ENCODE data around the gene TRIO. TPM values are rescaled to one million over a fixed set of nuclear protein-coding genes. Genes with fewer than 3 reads are reported as not detected.

Gene TRIO
- total and polyA plus RNA-seq, 2 donors (not counting 3 experiments of a cell fraction or from before 2014, with no cell fraction given): 82.9 to 248 TPM

- peaks cover 2 to 4% of the 10 kb centered on the region in 2 experiments for H3K27me3 ChIP-seq (ENCODE audit: control insufficient read depth in 2 of 2, insufficient read depth in 2 of 2, low read length in 2 of 2)
- ChIA-PET POLR2A (interaction anchor here (1.0 to 1.7 kb wide), 2 partner anchors 10 to 46 kb away, joined by 3 to 4 read pairs; no protein-coding TSS in a partner anchor), CTCF (interaction anchor here (0.7 to 3.0 kb wide), 10 partner anchors 10 to 157 kb away, joined by 3 to 38 read pairs (median 6); no protein-coding TSS in a partner anchor)
- dilution Hi-C loops (cut with MboI; ENCODE audit: extremely low pct_ligation_motif_present, low sequenced_read_pairs): loop anchor here (25.0 kb wide), 1 partner anchor 118 kb away; no protein-coding TSS in a partner anchor
- peak; percentile 5 for TF ChIP-seq POLR2A (IDR thresholded peaks at IDR 0.05; ENCODE audit: low read depth, low read length)
- no peak for TF ChIP-seq MAX (IDR thresholded peaks at IDR 0.05; ENCODE audit: insufficient read depth, insufficient read length)
- no peak for TF ChIP-seq GATA2 (IDR thresholded peaks at IDR 0.05; ENCODE audit: insufficient read depth, insufficient read length, low read depth, low read length)
- TF ChIP-seq CTCF (IDR thresholded peaks at IDR 0.05; ENCODE audit: extremely low read depth in 1 of 2, insufficient read depth in 1 of 2, low read depth in 1 of 2, low read length in 2 of 2): no peak
- TF ChIP-seq JUN (IDR thresholded peaks at IDR 0.05; ENCODE audit: borderline replicate concordance, insufficient read depth, insufficient read length, low read depth): no peak
- peak; percentile 58 for TF ChIP-seq POLR2AphosphoS5 (IDR thresholded peaks at IDR 0.05; ENCODE audit: insufficient read depth, low read depth, low read length)
- TF ChIP-seq FOS (IDR thresholded peaks at IDR 0.05; ENCODE audit: borderline replicate concordance, insufficient read depth, low read length): no peak
- peak overlapping the region; percentile 99 for H3K9ac ChIP-seq (replicated peaks; ENCODE audit: extremely low read depth, insufficient read depth, low read length)
- TSS peak; percentile 37 for BruUV-seq (replicated peaks)
- DNase-seq (ENCODE audit: low read depth, low spot score) (no peak), FAIRE-seq (no peak)
- H3K79me2 ChIP-seq (ENCODE audit: control insufficient read depth, insufficient read depth, low read length): peaks cover 54% of the 10 kb centered on the region
- H3K36me3 ChIP-seq (ENCODE audit: control insufficient read depth in 2 of 2, extremely low read depth in 1 of 2, insufficient read depth in 2 of 2, low read length in 2 of 2): no peaks in the 10 kb centered on the region
- H3K9me1 ChIP-seq (replicated peaks; ENCODE audit: control insufficient read depth, extremely low read depth, insufficient read depth, low read length): no peaks in the 10 kb centered on the region
- peaks cover 41% of the 10 kb centered on the region for H3K4me1 ChIP-seq (ENCODE audit: control insufficient read depth, extremely low read depth, insufficient read depth, low read length)
- no peak overlapping the region for H2AFZ ChIP-seq (ENCODE audit: low read depth, low read length)
- H3K9me3 ChIP-seq (replicated peaks; ENCODE audit: control insufficient read depth, insufficient read depth, low read length): no peaks in the 10 kb centered on the region
- H3K27ac ChIP-seq (ENCODE audit: insufficient read depth, low read depth, low read length): peak overlapping the region; percentile 94
- intact Hi-C loops (cut with micrococcal nuclease): loop anchor here (1.0 to 2.0 kb wide), 7 partner anchors 36 to 157 kb away; no protein-coding TSS in a partner anchor
- H3K4me3 ChIP-seq (replicated peaks in 1 of 3; ENCODE audit: insufficient read depth in 1 of 3, low read depth in 1 of 3, low read length in 3 of 3): peak overlapping the region; percentile 55 to 98 (median 91)
- peaks cover 5% of the 10 kb centered on the region for H4K20me1 ChIP-seq (replicated peaks; ENCODE audit: control insufficient read depth, extremely low read depth, insufficient read depth, low read length)
- peak overlapping the region; percentile 27 for H3K4me2 ChIP-seq (ENCODE audit: insufficient read depth, low read length)
These were observed 871 bp downstream of the TRIO start for GRCh38 chr5:14143841-14144585.
